MV-4-11 (cell line): ENCODE data around the gene USP34.
"Not testable (repeated sequence)": the region's sequence is repeated elsewhere in the genome, so short reads cannot be mapped to it uniquely, and the experiment has no call there.

Source experiments
- DNase-seq: peaks from one replicate; lab custom pipeline; 2025; lab: John Stamatoyannopoulos, UW

The USP34 gene

GRCh38 chr2:61423714-61424113 lies 47.2 kb downstream of the USP34 start:
- no peak for DNase-seq

GRCh38 chr2:61421611-61422010 lies 49.3 kb downstream of the USP34 start:
- DNase-seq: peak; percentile 43

DNA sequence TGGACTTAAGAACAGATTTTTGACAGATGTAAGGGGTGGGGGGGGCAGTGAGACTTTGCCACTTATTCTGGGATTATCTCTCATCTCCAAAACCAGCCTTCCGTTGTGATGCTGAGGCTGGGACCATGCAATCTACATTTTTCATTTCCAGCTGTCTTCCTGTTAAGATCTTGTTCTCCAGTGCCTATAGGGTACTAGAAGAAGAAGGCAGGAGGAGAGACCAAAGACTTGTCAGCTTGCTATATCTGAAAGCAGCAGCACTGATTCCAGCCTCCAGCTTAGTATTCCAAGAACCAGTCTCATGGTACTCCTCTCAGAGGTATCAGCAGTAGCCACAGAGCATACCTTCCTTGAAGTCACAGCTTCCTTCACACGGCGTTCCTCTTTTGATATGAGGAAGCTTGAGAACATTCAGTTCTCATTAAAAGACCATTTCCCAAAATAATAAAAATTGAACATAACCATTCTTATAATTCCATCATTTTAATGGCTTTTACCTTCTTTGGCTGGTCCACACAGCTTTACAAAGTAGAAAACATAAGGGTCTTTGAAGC lies 49.8 kb downstream of the USP34 start:
- DNase-seq: peak; percentile 7

DNA sequence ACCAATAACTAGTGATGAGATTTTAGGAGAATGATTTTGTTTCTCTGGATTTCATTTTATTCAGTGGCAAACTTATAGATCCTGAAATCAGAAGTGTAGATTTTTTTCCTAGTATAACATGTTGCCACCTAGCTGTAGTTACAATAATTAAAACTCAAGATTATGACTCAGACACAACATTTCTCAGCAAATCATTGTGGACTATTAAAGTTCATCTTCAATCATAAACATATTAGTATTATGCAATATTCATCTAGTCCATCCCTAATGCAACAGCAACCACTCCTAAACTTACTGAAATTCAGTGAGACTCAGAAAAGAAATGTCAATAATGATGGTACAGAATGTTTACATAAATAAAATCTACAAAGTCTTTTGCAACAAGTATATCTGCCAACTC lies 51.3 kb downstream of the USP34 start:
- DNase-seq: no peak

GRCh38 chr2:61419129-61419528 lies 51.8 kb downstream of the USP34 start:
- no peak for DNase-seq

DNA sequence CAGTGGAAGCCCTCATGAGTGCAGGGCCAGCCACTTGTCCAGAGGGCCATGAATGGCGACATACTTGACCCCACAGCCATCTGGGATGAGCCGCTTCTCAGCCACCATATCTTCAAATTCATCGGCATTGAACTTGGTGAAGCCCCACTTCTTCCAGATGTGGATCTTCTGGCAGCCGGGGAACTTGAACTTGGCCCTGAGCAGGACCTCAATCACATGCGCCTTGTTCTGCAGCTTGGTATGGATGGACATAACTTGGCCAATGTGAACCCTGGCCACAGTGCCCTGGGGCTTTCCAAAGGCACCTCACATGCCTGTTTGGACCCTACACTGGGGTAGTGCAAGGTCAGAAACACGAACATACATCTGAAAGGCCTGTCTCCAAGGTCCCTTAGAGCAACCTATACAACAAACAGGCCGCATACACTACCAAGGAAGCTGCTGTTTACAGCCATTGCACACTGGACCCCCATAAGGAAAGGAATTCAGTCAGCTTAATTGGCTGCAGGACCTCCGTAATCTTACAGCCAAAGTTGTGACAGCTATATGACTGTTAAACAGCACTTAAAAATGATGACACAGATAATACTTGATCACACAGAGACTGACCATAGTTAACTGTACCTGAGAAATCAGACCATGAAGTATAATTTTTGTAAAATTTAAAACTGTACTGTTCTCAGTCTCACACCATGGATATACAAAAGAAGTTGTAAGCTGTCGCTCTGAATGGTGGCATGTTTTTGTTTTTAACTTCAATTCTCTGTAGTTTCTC lies 53.8 kb downstream of the USP34 start:
- no peak for DNase-seq

DNA sequence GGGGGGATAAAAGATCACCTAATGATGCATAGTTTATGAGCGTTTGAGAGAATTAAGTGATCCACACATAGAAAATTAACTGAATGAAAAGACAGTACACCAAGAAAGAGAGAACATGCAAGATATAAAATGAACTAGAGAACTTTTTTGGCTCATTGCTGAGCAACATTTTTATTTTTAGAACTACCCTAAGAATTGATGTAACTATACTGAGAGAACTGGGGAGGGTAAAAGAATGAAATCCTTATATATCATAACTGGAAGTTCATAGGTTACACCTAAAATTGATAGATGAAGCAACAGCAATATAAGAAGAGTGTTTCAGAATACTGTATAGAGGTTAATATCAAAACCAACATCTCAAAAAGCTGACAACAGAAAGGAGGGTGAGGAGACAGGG lies 55.6 kb downstream of the USP34 start:
- no peak for DNase-seq

DNA sequence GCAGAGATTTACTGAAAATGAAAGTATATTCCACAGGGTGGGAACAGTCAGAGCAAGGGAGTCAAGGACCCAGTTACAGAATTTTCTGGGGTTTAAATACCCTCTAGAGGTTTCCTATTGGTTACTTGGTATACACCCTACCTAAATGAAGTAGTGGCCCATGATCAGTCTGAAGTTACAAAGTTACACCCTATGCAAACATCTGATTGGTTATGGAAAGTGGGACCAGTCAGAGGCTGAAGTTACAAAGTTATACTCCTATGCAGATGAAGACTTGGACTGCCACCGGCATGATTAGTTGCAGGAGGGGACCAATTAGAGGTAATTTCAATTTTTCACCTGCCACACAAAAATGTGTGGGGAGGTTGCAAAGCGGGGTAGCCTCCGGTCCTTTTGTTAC lies 56.2 kb downstream of the USP34 start:
- DNase-seq: no peak

- no peak for DNase-seq
These were observed 59.8 kb downstream of the USP34 start for GRCh38 chr2:61411109-61411508.

DNA sequence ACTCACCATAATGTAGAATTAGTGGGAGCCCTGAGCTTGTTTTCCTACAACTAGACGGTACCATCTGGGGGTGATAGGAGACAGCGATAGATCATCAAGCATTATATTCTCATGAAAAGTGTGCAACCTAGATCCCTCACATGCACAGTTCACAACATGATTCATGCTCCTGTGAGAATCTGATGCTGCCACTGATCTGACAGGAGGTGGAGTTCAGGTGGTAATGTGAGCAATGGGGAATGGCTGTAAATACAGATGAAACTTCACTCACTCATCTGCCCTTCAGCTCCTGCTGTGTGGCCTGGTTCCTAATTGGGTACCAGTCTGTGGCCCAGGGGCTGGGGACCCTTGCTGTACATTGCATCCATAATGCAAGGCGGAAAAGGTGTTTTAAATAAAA lies 60.7 kb downstream of the USP34 start:
- no peak for DNase-seq

GRCh38 chr2:61405813-61406212 lies 65.1 kb downstream of the USP34 start:
- no peak for DNase-seq

DNA sequence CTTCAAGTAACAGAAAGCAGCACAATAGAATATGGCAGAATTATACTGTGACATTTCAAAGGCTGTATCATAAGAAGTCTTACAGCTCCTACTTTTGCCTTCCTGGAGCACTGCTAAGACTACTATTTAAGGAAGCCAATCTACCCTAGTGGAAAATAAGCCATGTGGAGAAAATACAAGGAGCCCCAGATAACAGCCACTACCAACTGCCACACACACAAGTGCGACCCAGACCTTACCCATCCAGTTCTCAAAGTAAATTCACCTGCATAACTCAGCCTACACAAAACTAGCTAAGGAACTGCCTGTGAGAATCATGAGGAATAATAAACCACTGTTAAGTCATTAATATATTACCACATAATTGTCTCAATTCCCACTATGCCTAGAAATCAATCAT lies 66.4 kb downstream of the USP34 start:
- DNase-seq: no peak

DNA sequence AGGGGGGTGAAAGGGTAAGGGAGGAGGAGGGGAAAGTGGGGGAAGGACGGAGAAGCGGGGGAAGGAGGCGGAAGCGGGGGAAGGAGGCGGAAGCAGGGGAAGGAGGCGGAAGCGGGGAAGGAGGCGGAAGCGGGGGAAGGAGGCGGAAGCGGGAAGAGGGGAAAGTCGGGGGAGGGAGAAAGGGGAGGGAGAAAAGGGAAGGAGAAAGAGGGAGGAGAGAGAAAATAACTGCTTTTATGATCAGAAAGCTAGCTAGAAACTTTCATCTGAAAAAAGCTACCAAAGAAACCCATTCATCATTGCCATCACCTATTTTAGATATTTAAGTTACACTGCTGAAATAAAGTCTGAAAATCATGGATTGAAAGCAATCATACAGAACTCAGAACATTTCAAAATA lies 72.5 kb downstream of the USP34 start:
- DNase-seq: no peak

DNA sequence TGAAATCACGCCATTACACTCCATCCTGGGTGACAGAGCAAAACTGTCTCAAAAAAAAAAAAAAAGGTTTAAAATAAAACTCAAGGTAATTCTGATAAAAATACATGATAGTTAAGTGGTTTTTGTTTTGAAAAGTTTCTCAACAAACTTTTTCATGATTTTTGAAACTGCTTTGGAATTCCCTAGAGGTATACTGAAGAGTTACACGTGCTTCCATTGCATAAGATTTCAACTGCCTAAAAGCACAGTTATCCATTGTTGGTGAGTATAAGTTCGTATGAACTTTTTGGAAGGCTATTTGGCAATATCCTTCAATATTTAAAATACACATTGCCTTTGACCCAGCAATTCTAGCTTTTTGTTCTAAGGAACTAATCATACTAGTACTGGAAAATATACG lies 74.9 kb downstream of the USP34 start:
- no peak for DNase-seq

DNA sequence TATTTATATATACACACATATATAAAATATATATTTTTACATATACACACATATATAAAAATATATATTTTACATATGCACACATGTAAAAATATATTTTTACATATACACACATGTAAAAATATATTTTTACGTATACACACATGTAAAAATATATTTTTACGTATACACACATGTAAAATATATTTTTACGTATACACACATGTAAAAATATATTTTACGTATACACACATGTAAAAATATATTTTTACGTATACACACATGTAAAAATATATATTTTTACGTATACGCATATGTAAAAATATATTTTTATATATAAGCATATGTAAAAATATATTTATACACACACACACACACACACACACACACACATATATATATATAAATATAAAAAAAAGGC lies 83.3 kb downstream of the USP34 start:
- DNase-seq: not testable (repeated sequence)

DNA sequence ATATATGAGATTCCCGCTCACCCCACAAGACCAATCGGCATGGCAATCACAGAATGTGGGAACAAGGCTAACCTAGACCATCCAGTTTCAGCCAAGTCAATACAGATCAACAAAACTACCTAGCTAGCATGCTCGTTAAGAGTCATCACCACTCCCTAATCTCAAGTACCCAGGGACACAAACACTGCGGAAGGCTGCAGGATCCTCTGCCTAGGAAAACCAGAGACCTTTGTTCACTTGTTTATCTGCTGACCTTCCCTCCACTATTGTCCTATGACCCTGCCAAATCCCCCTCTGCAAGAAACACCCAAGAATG lies 90.0 kb downstream of the USP34 start:
- DNase-seq: not testable (repeated sequence)

DNA sequence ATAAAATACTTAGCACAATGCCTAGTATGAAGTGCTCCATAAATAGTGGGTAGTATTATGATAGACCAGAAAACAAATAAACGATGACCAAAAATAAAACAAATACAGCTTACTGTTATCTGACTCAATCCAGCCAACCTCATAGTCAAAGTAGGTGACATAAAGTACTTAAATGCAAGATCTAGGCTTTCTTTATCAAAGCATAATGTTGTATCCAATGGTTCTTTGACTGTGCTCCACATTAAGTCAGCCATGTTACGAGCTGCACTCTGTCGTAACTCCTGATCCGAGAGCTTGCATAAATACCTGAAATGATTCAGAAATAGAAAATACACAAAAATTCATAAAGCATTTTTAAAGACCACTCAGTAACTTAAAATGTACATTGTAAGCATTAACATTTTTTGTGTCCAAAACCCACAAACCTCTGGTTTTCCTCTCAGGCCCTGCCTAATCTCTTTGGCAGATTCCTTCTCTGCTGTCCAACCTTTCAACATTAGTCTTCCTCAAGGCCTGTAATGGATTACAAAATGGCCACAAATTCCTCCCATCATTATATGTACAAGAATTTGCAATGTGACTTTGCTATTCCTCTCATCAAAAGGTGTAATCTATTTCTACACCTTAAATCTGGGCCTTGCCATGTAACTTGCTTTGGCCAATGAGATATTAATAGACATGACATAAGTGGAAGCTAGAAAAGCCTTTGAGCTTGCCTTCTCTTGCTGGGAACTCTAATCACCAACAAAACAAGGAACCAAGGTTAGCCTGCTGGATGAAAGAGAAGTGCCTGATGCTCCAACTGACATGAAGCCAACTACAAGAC lies 90.6 kb downstream of the USP34 start:
- no peak for DNase-seq

GRCh38 chr2:61379521-61379920 lies 91.4 kb downstream of the USP34 start:
- DNase-seq: no peak

GRCh38 chr2:61378281-61378680 lies 92.6 kb downstream of the USP34 start:
- no peak for DNase-seq

DNA sequence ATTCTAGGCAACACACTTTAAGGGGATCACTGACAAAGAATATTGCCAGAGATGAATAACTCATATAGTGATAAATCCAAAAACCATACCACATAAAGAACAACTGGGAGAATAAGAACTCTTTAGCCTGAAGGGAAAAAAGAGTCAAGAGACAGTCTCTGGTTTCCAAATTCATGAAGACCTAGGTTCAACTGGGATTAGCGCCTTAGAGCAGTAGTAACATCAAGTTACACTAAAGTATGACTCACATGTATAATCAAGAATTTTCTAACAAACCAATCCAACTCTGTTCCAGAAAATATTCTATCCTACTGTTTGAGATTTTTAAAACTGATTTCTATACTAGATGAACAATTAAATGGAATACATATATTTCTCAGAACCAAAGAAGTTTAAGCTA lies 93.8 kb downstream of the USP34 start:
- DNase-seq: no peak

- DNase-seq: no peak
These were observed 94.7 kb downstream of the USP34 start for GRCh38 chr2:61376211-61376610.

DNA sequence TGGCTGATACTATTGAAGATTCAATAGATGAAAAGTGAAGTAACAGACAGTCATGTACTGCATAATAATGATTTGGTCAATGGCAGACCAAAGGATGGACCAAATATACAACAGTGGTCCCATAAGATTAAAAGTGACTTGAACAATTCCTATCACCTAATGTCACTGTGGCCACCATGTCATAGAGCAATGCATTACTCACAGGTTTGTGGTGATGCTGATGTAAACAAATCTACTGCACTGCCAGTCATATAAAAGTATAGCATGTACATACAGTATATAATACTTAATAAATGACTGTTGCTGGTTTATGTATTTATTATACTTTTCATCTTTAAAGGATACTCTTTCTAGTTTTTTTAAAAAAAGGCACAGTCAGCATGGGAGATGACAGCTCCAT lies 99.9 kb downstream of the USP34 start:
- DNase-seq: no peak
